GM23338 (cell line): ENCODE data around the gene BNC2. TPM values are rescaled to one million over a fixed set of nuclear protein-coding genes. Genes with fewer than 3 reads are reported as not detected.

Experiments used
- ATAC-seq: fragments of 200-7000 bp; cut with Tn5 transposase; 3 replicates; pipeline ENCODE4 v1.9.1; 2020
- DNase-seq: peaks from one replicate; pipeline ENCODE4 v3.0.0-alpha.2; 2015; ENCODE audit warnings: low spot score
- H2AFZ ChIP-seq: fragments of 200-600 bp; sonication (generic); 2 replicates; pipeline ENCODE4 v1.8.0; 2016; ENCODE audit warnings: antibody characterized with exemption, mild to moderate bottlenecking, moderate library complexity
- H3F3A ChIP-seq: fragments of 200-600 bp; sonication (generic); replicated peaks from 2 replicates; pipeline ENCODE4 v1.8.0; 2017; ENCODE audit warnings: antibody characterized with exemption, mixed run types, low read depth
- H3K27ac ChIP-seq: fragments of 200-600 bp; sonication (generic); 2 replicates; pipeline ENCODE4 v1.6.1; 2016; ENCODE audit warnings: low read depth
- H3K27me3 ChIP-seq: fragments of 200-600 bp; sonication (generic); 2 replicates; pipeline ENCODE4 v1.8.0; 2016; ENCODE audit warnings: mild to moderate bottlenecking, mixed run types, moderate library complexity; ENCODE audit not compliant: insufficient read depth
- H3K36me3 ChIP-seq: fragments of 200-600 bp; sonication (generic); 2 replicates; pipeline ENCODE4 v1.8.0; 2016; ENCODE audit warnings: mild to moderate bottlenecking; ENCODE audit not compliant: insufficient read depth
- H3K4me1 ChIP-seq: fragments of 200-600 bp; sonication (generic); 2 replicates; pipeline ENCODE4 v1.8.0; 2016; ENCODE audit warnings: mild to moderate bottlenecking, moderate library complexity; ENCODE audit not compliant: insufficient read depth
- H3K4me2 ChIP-seq: fragments of 200-600 bp; sonication (generic); 2 replicates; pipeline ENCODE4 v1.7.1; 2017; ENCODE audit warnings: mixed run types
- H3K4me3 ChIP-seq: fragments of 200-600 bp; sonication (generic); 2 replicates; pipeline ENCODE4 v1.6.1; 2016; ENCODE audit warnings: mixed run types
- H3K79me2 ChIP-seq: fragments of 200-600 bp; sonication (generic); replicated peaks from 2 replicates; pipeline ENCODE4 v1.8.0; 2017; ENCODE audit warnings: mild to moderate bottlenecking; ENCODE audit not compliant: insufficient read depth
- H3K9me2 ChIP-seq: fragments of 200-600 bp; sonication (generic); 2 replicates; pipeline ENCODE4 v1.8.0; 2017; ENCODE audit not compliant: insufficient read depth
- H4K20me1 ChIP-seq: fragments of 200-600 bp; sonication (generic); replicated peaks from 2 replicates; pipeline ENCODE4 v1.8.0; 2017; ENCODE audit warnings: mild to moderate bottlenecking; ENCODE audit not compliant: insufficient read depth
- H3K27ac Mint-ChIP-seq: 2 replicates; pipeline ENCODE4 v1.8.0; 2020; ENCODE audit warnings: inconsistent platforms, mild to moderate bottlenecking, moderate library complexity, mixed read lengths
- H3K27me3 Mint-ChIP-seq: 3 replicates; pipeline ENCODE4 v1.8.0; 2022; ENCODE audit warnings: low read depth, mild to moderate bottlenecking, moderate library complexity, mixed read lengths, inconsistent platforms; ENCODE audit not compliant: insufficient read depth, poor library complexity
- H3K36me3 Mint-ChIP-seq: 3 replicates; pipeline ENCODE4 v1.8.0; 2021; ENCODE audit warnings: low read depth, mild to moderate bottlenecking, inconsistent platforms, moderate library complexity, mixed read lengths
- H3K4me1 Mint-ChIP-seq: 3 replicates; pipeline ENCODE4 v1.8.0; 2020; ENCODE audit warnings: mild to moderate bottlenecking, inconsistent platforms, mixed read lengths
- H3K4me3 Mint-ChIP-seq: 3 replicates; pipeline ENCODE4 v1.8.0; 2021; ENCODE audit warnings: moderate library complexity, mild to moderate bottlenecking, inconsistent platforms, mixed read lengths
- H3K9me3 Mint-ChIP-seq: 3 replicates; pipeline ENCODE4 v1.8.0; 2020; ENCODE audit warnings: moderate library complexity, mild to moderate bottlenecking, inconsistent platforms, mixed read lengths
- CREB1 ChIP-seq: fragments of 250-450 bp; sonication (Bioruptor Pico); IDR thresholded peaks from 2 replicates; pipeline ENCODE4 v1.5.0; 2020; ENCODE audit warnings: low read depth, mild to moderate bottlenecking, moderate library complexity
- CTCF ChIP-seq, 2 experiments: fragments of 200-600 bp in 1 of 2; sonication (generic) in 1 of 2; conservative IDR thresholded peaks; 2 replicates each; pipeline versions ENCODE4 v1.5.1 to v1.6.1; 2016 to 2017; ENCODE audit warnings: antibody characterized with exemption in 2 of 2, low read depth in 2 of 2, mild to moderate bottlenecking in 2 of 2, moderate library complexity in 1 of 2
- ETS1 ChIP-seq: IDR thresholded peaks from 2 replicates; pipeline ENCODE4 v1.6.1; 2016; ENCODE audit warnings: antibody characterized with exemption
- EZH2 ChIP-seq: fragments of 200-600 bp; sonication (generic); IDR thresholded peaks from one replicate; pipeline ENCODE4 v1.8.0; 2017; ENCODE audit warnings: antibody characterized with exemption, mild to moderate bottlenecking, low read depth; ENCODE audit not compliant: unreplicated experiment
- EZH2phosphoT487 ChIP-seq: fragments of 200-600 bp; sonication (generic); IDR thresholded peaks from one replicate; pipeline ENCODE4 v1.8.1; 2018; ENCODE audit warnings: antibody characterized with exemption; ENCODE audit not compliant: unreplicated experiment
- JUNB ChIP-seq: IDR thresholded peaks from one replicate; pipeline ENCODE4 v1.6.1; 2016; ENCODE audit warnings: antibody characterized with exemption; ENCODE audit not compliant: unreplicated experiment
- NANOG ChIP-seq: IDR thresholded peaks from 2 replicates; pipeline ENCODE4 v1.6.1; 2016; ENCODE audit warnings: antibody characterized with exemption, borderline replicate concordance
- POLR2AphosphoS5 ChIP-seq: IDR thresholded peaks from 2 replicates; pipeline ENCODE4 v1.6.1; 2016; ENCODE audit warnings: antibody characterized with exemption, low read depth
- STAT1 ChIP-seq: IDR thresholded peaks from one replicate; pipeline ENCODE4 v1.6.1; 2016; ENCODE audit warnings: antibody characterized with exemption; ENCODE audit not compliant: unreplicated experiment
- ZNF114 ChIP-seq: fragments of 250-450 bp; sonication (Bioruptor Pico); IDR thresholded peaks from 2 replicates; pipeline ENCODE4 v1.5.0; 2020; ENCODE audit warnings: mild to moderate bottlenecking, moderate library complexity
- ZNF331 ChIP-seq: fragments of 250-450 bp; sonication (Bioruptor Pico); IDR thresholded peaks from 2 replicates; pipeline ENCODE4 v1.5.0; 2020; ENCODE audit warnings: low read depth, mild to moderate bottlenecking, moderate library complexity
- ZNF462 ChIP-seq: fragments of 250-450 bp; sonication (Bioruptor Pico); IDR thresholded peaks from 2 replicates; pipeline ENCODE4 v1.5.0; 2020; ENCODE audit warnings: mild to moderate bottlenecking, moderate library complexity
- polyA plus RNA-seq: library from polyadenylated mRNA; unstranded; fragments of >200 nt; fragmentation: Nextera tagmentation; extraction: Ambion mirVana; gene quantifications from 2 replicates; pipeline ENCODE4 v1.2.1, GENCODE V29; 2016
- total RNA-seq: library from RNA; depleted of rRNA; stranded (reverse); fragments of >200 nt; shearing (Covaris generic); gene quantifications from 2 replicates; pipeline ENCODE4 v1.2.3, GENCODE V29; 2014

The BNC2 gene
- total and polyA plus RNA-seq, 2 experiments from 2014 or later = 12.7 to 13.2 TPM

- H3K4me2 ChIP-seq = no peak overlapping the region
- no peaks in the 10 kb centered on the region for H3K4me1 ChIP-seq
- no peaks in the 10 kb centered on the region for H3K27me3 ChIP-seq
- ATAC-seq (no peak), DNase-seq (no peak)
- H2AFZ ChIP-seq = 0 out of 2 replicates have a peak overlapping the region, but pooled peaks have one; percentile 34
- Mint-ChIP-seq H3K36me3 (no peaks in the 10 kb centered on the region), H3K9me3 (no peaks in the 10 kb centered on the region), H3K4me3 (no peak overlapping the region), H3K4me1 (peaks cover 6% of the 10 kb centered on the region; the same call in 2 of the 3 replicates), H3K27me3 (no peaks in the 10 kb centered on the region), H3K27ac (no peak overlapping the region)
- H3F3A ChIP-seq = no peaks in the 10 kb centered on the region
- H3K4me3 ChIP-seq = no peak overlapping the region
- no peak overlapping the region for H3K27ac ChIP-seq
- no peaks in the 10 kb centered on the region for H3K79me2 ChIP-seq
- H3K9me2 ChIP-seq = no peaks in the 10 kb centered on the region
- no peaks in the 10 kb centered on the region for H3K36me3 ChIP-seq
- TF ChIP-seq JUNB = no peak
- no peak for TF ChIP-seq EZH2phosphoT487
- TF ChIP-seq POLR2AphosphoS5 = no peak
- no peak for TF ChIP-seq STAT1
- no peak for TF ChIP-seq EZH2
- TF ChIP-seq ZNF331 (CRISPR knock-in tag) = no peak
- no peak for TF ChIP-seq CREB1
- TF ChIP-seq ETS1 = no peak
- no peak for TF ChIP-seq ZNF114 (CRISPR knock-in tag)
- no peak for TF ChIP-seq CTCF (conservative IDR thresholded peaks at IDR 0.05; ENCODE audit: low read depth in 2 of 2)
- TF ChIP-seq NANOG = no peak
- H4K20me1 ChIP-seq = no peaks in the 10 kb centered on the region
Observed at GRCh38 chr9:16405421-16405820, 465.0 kb downstream of the BNC2 start.

- DNase-seq (no peak), ATAC-seq (no peak)
- Histone ChIP-seq H3K4me3 (no peak overlapping the region), H3F3A (no peaks in the 10 kb centered on the region), H4K20me1 (no peaks in the 10 kb centered on the region), H3K4me1 (no peaks in the 10 kb centered on the region), H3K9me2 (no peaks in the 10 kb centered on the region), H2AFZ (no peak overlapping the region), H3K4me2 (no peak overlapping the region), H3K27ac (no peak overlapping the region), H3K27me3 (no peaks in the 10 kb centered on the region), H3K36me3 (no peaks in the 10 kb centered on the region), H3K79me2 (no peaks in the 10 kb centered on the region)
- Mint-ChIP-seq H3K36me3 (no peaks in the 10 kb centered on the region), H3K27me3 (no peaks in the 10 kb centered on the region), H3K4me3 (no peak overlapping the region), H3K4me1 (peaks cover 5% of the 10 kb centered on the region; the same call in 2 of the 3 replicates), H3K9me3 (no peaks in the 10 kb centered on the region; the same call in 2 of the 3 replicates), H3K27ac (no peak overlapping the region)
- TF ChIP-seq ZNF462 (CRISPR knock-in tag) = no peak
- TF ChIP-seq ZNF331 (CRISPR knock-in tag) = no peak
- no peak for TF ChIP-seq NANOG
- no peak for TF ChIP-seq CREB1
Observed at GRCh38 chr9:16401701-16402100, 468.8 kb downstream of the BNC2 start.
